ENCODE data around the gene SLC35F1.

- TF ChIP-seq YY1 (IDR thresholded peaks at IDR 0.05; ENCODE audit: insufficient read depth, insufficient read length) (no peak), ZNF274 (IDR thresholded peaks at IDR 0.05; ENCODE audit: low read depth, low read length) (no peak)
Observed at GRCh38 chr6:118122801-118123200, 215.7 kb downstream of the SLC35F1 start.
